HG03558 (cell line): ENCODE data around the gene PDPN.
"Not testable (repeated sequence)": the region's sequence is repeated elsewhere in the genome, so short reads cannot be mapped to it uniquely, and the experiment has no call there.

Experiments
- ATAC-seq: cut with Tn5 transposase; IDR thresholded peaks from one replicate; pipeline ENCODE4 v1.9.1; 2021; ENCODE audit warnings: moderate number of reproducible peaks; ENCODE audit not compliant: unreplicated experiment; ENCODE audit errors: extremely low read depth

PDPN gene

GRCh38 chr1:13583595-13583965 is at the start of gene PDPN:
PDPN (plus strand) TSS chr1:13583832; CDS start chr1:13584034, 202 bp downstream.
- no peak for ATAC-seq

- ATAC-seq = no peak
Observed at GRCh38 chr1:13535227-13535626, 48.4 kb upstream of the PDPN start.

DNA sequence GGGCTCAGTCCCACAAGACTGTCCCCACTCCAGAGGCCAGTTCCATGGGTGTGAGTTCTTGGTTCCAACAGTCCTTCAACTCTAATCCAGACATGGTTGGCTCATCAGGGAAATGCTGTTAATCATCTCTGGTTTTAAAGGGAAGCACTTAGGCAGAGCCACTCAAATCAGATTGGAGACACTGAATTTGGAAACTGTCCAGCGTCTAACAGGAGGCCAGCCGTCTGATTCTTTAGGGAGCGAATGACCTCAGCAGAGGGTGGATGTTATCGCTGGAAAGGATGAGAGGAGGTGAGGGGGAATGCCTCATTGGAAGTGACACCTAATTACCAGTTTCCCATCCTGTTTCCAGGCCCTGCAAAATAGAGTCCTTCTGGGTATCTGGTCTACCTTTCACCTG is 47.1 kb upstream of the PDPN start:
- no peak for ATAC-seq

DNA sequence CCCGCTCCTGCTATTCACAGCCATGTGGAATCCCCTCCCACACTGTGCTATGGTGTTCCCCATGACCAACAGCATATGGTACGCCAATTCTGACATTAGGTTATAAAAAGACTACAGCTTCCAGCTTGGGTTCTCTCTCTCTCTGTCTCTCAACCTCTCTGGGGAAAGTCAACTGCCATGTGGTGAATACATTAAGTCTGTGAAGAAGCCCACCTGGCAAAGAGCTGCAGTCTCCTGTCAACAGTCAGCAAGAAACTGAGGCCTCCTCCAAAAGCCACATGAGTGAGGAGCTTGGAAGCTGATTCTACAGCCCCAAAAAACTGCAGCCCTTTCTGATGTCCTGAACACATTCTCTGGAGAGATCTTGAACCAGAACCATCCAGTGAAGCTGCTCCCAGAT is 44.8 kb upstream of the PDPN start:
- ATAC-seq = no peak

DNA sequence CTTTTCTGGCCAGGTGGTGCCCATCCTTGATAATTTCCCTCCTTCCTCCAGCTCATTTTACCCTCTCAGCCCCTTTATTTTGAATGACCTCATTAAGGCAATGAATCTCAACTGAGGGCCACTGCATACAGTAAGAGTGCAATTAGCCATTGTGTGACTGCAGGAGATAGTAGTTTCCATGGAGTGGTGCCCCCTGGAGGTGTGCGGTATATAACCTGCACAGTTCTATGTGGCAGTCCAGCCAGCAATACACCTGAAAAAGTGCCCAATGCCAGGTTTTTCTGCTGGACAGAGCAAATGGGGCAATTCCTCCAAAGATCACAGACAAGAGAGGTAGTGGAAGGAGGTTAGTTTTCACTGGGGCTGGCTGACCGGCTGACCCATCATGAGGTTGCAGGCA is 43.9 kb upstream of the PDPN start:
- no peak for ATAC-seq

DNA sequence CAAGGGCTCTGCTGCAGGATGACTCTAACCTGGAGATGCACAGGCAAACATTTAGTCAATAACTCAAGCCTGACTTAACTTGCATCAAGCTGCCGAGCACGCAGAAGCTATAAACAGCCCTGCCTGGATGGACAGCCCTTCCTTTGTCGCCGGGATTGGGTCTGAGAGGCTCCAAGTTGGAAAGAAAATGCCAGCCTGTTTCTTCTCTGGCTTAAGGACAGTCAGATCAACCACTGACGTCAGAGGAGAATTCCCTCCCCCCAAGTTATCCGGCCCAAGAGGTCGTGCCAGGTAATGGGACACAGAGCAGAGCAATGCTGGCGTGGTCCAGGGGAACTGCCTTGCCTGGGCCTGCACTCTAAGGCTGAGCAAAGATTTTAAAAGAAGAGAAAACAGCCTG is 42.8 kb upstream of the PDPN start:
- no peak for ATAC-seq

DNA sequence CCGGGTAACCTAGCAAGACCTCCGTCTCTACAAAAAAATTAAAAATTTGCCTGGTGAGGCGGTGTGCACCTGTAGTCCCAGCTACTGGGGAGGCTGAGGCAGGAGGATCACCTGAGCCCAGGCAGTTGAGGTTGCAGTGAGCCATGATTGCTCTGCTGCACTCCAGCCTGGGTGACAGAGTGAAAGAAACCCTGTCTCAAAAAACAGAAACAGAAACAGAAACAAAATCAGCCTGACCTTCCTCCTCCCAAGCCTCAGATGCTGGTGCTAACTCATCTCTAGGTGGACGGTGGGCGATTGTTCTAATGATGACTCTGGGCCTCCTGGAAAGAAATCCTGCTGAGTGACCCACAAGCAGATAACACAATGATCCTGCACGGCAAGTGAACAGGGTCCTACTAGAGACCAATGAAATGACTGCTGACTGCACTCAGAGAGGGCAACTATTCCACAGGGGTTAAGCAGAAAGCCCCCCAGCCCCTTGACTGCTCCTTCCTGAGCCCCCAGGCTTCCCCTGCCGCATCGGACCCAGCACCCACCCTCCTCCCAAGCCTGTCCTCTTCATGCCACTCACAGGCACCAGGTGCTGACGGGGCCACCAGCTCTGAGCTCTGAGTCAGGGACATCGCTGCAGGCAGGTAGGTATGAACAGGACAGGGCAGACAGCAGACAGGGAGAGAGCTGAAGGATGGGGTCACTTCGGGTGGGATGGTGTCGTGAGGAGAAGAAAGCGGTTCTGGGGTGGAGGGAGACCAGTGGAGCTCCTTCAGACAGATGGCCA is 42.0 kb upstream of the PDPN start:
- ATAC-seq = no peak

DNA sequence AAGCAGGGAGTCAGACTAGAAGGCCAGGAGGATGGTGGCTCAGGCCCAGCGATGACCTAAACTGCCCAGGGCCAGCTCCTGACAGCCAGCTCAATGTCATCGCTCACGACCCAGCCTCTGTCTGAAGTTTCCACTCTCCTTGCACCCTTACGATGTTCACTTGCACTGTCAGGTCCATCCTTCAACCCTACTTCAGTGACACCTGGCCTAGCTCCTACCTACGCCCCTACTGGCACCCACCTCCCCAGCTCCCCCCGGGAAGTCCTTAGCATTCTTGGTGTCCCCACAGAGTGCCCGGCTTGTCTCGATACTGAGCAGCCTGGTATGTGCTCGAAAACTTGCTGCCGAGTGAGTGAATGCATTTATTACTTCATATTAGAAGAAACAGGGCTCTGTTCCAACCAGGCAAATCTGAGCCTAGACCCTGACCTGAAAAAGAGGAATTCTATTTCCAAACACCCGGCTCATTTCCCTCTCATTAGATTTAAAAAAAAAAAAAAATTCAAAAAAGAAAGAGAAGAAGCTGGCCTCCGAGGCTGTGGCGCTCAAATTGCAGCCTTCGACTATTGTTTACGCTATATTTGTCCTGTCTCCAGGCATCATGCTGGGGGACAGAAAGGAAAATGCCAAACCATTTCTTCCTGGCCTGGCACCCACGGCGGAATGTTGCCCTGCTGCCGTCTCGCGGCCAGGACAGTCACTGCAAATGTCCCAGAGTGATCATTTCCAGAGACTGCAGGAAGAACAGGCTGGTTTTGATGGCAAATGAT is 40.0 kb upstream of the PDPN start:
- no peak for ATAC-seq

GRCh38 chr1:13544221-13544556 is 39.4 kb upstream of the PDPN start:
- no peak for ATAC-seq

GRCh38 chr1:13546791-13547190 is 36.8 kb upstream of the PDPN start:
- no peak for ATAC-seq

DNA sequence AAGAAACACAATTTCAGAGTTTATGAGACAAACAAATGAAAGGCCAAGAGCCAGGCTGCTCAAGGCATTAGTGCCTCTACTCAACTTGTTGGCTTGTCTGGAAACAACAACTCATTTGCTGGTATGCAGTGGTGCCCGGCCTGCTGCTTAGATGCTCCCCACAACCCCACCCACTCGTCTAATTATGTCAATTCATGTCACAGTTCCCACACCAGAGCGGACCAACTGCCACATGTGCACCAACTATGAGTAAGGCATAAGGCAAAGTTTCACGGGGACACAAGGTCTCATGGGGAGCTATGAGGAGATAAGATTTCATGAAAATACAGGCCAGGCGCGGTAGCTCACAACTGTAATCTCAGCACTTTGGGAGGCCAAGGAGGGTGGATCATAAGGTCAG is 35.4 kb upstream of the PDPN start:
- ATAC-seq = no peak

DNA sequence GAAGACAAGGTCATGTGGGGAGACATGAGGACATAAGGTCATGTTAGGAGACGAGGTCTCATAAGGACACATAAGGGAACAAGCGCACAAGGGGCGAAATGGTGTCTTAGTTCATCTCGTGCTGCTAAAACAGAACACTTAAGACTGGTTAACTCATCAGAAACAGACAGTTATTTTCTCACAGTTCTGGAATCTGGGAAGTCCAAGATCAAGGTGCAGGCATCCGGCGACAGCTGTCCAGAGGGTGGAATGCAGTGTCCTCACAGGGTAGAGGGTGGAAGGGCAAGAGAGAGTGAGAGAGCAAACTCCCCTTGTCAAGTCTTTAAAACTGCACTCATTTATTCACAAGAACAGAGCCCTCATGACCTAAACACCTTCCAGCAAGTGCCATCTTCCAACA is 34.6 kb upstream of the PDPN start:
- no peak for ATAC-seq

GRCh38 chr1:13549521-13549920 is 34.1 kb upstream of the PDPN start:
- ATAC-seq = no peak

- no peak for ATAC-seq
Observed at GRCh38 chr1:13550663-13551062, 33.0 kb upstream of the PDPN start.

- no peak for ATAC-seq
Observed at GRCh38 chr1:13554798-13555197, 28.8 kb upstream of the PDPN start.

- no peak for ATAC-seq
Observed at GRCh38 chr1:13556224-13556764, 27.3 kb upstream of the PDPN start.

- ATAC-seq = no peak
Observed at GRCh38 chr1:13560541-13560940, 23.1 kb upstream of the PDPN start.

DNA sequence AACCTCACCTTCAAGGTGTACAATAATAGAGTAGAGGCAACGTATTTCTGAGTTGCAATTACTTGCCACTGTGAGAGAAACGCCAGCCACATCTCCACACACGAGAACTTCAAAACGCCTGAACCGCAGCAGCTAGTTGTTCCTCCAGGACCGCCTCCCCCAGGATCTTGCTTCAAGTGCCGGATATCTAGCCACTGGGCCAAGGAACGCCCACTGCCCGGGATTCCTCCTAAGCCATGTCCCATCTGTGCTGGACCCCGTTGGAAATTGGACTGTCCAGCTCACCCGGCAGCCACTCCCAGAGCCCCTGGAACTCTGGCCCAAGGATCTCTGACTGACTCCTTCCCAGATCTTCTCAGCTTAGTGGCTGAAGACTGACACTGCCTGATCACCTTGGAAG is 20.7 kb upstream of the PDPN start:
- not testable (repeated sequence) for ATAC-seq

DNA sequence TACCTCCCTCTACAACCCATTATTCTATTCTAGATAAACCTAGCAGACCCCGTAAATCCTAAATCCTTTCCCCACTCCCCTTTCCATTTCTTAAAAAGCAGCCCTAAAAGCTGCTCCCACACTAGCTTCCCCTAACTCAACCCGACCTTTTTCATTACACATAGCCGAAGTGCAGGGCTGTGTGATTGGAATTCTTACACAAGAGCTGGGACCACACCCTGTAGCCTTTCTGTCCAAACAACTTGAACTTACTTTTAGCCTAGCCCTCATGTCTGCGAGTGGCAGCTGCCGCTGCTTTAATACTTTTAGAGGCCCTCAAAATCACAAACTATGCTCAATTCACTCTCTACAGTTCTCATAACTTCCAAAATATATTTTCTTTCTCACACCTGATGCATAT is 19.6 kb upstream of the PDPN start:
- ATAC-seq = no peak

DNA sequence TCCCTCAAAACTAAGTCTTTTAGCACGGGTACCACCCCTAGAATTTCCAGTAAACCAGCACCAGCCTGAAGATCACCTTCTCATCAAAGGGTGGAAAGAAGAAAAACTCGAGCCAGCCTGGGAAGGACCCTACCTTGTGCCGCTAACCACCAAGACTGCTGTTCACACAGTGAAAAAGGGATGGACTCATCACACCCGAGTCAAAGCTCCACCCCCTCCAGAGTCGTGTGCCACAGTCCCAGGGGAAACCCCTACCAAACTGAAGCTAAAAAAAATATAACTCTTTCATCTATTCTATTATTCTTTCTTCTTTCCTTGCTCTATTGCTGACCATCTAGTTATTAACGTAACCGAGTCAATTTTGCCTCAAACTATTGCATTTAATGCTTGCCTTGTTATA is 13.2 kb upstream of the PDPN start:
- ATAC-seq = not testable (repeated sequence)

DNA sequence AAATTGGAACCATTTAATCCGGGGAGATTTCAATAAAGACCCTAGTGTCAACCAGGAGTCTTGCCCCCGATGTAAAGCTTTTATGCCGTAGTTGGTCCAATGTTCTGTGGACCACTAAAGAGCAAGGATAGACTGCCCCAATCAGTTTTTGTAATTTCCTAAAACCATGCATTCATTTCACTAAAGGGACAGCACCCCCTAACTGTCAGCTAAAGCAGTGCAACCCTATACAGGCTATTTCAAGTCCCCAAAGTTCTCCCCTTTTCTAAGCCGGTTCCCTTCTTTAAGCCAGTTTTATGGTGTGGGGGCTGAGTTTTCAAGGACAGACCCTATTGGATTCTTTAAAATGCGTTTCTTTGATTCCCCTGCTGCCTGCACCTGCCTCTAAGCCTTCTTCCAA is 12.7 kb upstream of the PDPN start:
- ATAC-seq = no peak

GRCh38 chr1:13573586-13573985 is 10.0 kb upstream of the PDPN start:
- no peak for ATAC-seq
